GM18508 (cell line): ENCODE measurements around the gene VOPP1.
"Not testable (repeated sequence)": the region's sequence is repeated elsewhere in the genome, so short reads cannot be mapped to it uniquely, and the experiment has no call there.

ENCODE experiments used
- ATAC-seq: cut with Tn5 transposase; IDR thresholded peaks from one replicate; pipeline ENCODE4 v1.9.1; 2021; ENCODE audit warnings: moderate number of reproducible peaks; ENCODE audit not compliant: insufficient read depth, unreplicated experiment

The VOPP1 gene

GRCh38 chr7:55515569-55516279 lies 56.6 kb downstream of the VOPP1 start:
- peak; percentile 29 for ATAC-seq

DNA sequence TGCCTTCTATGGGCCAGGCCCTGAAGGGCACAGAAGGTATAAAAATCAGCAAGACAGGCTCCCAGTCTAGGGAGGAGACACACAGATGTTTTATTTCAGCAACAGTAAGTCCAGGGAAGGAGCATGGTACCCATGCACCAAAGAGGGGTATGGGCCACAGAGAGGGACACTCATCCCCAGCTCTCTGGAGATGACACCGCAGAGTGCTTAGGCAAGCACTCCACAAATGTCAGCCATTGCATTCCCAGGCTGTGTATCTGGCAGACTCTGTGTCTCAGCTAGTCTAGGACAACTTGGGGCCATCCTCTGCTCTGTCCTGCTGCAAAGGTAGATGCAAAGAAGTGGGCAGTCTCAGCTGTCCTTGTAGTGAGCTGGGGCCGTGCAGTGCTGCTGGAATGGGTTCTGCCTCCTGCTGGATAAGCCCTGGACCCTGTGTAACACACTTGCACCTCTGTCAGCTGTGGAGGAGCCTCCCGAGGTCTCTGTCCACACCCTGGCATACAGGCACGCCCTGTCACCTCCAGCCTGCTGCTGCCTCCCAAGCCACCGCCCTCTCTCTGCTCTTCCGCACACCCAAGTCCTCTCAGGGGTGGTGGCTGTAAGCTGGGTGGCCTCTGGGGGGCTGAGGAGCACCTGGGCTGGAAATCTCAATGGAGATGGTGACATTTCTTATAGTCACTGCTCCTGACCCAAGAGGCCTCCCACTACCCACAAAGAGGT lies 57.6 kb downstream of the VOPP1 start:
- ATAC-seq = no peak

DNA sequence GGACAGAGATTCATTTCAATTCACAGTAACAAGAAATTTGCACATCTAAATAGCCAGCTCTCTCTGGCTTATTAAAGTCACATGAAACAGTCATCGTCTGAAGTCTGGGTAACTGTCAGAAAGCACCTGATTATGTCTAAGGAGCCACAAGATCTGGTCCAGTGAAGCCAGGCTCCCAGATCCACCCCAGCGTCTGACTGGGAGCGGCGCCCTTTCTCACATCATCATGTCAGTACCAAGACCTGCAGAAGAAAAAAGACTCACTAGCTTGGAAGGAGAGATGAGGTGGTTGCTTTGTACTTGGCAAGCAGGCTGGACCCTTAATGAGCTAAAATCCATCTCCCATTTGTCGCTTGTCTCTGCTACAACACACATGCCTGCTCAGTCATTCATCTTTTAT lies 58.4 kb downstream of the VOPP1 start:
- ATAC-seq = no peak

DNA sequence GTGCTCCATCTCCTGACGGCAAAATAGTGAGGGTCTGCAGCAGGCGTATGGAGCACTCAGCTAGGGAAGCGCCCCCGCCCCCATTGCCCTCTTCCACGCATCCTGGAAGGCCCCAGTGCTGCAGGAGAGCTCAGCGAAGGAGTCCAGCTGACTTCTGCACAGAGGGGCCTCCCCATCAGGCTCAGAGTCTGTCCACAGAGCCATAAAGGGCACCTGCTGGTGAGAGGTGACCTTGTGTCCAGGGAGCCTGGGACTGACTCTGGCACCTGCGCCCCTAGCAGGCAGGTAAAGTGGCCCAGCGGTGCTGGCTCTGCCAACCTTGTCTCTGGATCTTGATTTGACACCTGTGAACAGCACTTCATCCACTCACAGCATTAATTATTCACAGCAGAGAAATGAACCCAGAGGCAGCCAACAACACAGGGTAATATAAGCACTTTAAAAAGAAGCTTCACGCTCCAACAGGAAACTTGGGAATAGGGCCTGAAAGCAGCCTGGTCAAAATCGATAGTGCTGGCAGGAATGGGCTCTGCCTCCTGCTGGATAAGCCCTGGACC lies 59.6 kb downstream of the VOPP1 start:
- no peak for ATAC-seq

- ATAC-seq = no peak
These were observed 61.7 kb downstream of the VOPP1 start for GRCh38 chr7:55510621-55511020.

GRCh38 chr7:55510206-55510605 lies 62.1 kb downstream of the VOPP1 start:
- not testable (repeated sequence) for ATAC-seq

DNA sequence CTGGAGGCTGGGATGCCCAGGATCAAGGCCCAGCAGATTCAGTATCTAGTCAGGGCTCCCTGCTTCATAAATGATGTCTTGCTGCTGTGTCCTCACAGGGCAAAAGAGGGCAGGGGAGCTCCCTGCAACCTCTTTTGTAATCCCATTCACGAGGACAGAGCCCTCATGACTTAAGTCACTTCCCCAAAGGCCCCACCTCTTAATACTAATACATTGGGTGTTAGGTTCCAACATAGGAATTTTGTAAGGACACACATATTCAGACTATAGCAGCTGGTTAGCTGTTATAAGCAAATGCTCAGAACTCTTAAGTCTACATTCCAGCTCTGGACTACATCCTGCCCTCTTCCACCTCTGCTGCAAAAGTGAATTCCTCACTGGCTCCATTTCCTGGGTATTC lies 63.0 kb downstream of the VOPP1 start:
- no peak for ATAC-seq

DNA sequence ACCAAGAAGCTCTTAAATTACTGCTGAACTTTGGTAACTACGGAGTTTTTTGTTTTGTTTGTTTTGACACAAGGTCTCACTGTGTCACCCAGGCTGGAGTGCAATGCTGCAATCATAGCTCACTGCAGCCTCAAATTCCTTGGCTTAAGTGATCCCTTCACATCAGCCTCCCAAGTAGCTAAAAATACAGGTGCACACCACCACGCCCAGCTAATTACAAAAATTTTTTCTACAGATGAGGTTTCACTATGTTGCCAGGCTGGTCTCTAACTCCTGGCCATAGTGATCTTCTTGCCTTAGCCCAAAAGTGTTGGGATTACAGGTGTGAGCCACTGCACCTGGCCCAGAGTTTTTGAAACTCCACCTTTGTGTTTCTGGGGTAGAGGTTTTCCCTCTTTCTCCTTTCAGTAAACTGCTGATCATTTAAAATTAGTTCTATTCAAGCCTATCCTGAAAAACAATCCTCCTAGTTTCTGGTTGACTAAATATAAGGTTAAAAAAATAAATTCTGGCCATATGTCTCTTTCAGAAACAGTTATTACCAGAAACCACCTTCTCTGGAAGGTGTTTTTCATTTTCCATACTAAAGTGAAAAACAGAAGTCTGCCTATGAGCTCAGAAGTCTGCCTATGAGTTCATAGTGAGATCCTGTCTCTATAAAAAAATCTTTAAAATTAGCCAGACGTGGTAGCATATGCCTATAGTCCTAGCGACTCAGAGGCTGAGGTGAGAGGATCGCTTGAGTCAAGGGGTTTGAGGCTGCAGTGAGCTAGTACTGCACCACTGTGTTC lies 63.9 kb downstream of the VOPP1 start:
- ATAC-seq = peak; percentile 50

GRCh38 chr7:55507743-55508142 lies 64.6 kb downstream of the VOPP1 start:
- no peak for ATAC-seq

DNA sequence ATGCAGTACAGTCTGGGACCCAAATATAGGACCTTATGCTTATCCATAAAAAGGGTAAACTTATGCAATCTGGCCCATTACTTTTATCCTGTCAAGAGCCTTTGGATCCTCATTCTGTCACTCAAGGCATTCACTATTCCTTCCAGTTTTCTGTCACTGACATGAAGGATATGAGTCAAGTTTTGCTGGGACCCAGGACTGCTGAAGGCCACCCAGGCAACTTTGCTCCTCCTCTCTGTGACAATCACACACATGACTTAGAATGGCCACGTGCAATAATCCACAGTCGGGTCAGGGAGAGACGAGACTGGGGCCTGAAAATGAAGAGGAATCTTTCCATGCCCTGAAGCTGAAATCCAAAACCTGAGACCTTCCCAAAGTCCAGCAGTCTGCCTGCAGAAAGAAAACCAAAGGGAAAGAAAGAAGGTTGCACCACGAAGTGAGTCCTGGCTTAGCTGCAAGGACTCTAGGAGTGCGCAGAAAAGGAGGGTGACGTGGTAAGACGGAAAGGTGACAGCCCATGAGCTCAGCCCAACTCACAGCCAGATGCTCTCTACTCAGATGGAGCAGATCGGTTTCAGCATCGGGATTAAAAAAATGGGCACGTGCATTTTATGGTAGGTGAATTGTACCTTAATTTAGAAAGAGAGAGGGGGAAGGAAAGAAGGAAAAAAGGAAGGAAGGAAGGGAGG lies 67.2 kb downstream of the VOPP1 start:
- ATAC-seq = no peak

- ATAC-seq = no peak
These were observed 68.0 kb downstream of the VOPP1 start for GRCh38 chr7:55504093-55504859.

GRCh38 chr7:55502858-55503440 lies 69.4 kb downstream of the VOPP1 start:
- ATAC-seq = no peak

DNA sequence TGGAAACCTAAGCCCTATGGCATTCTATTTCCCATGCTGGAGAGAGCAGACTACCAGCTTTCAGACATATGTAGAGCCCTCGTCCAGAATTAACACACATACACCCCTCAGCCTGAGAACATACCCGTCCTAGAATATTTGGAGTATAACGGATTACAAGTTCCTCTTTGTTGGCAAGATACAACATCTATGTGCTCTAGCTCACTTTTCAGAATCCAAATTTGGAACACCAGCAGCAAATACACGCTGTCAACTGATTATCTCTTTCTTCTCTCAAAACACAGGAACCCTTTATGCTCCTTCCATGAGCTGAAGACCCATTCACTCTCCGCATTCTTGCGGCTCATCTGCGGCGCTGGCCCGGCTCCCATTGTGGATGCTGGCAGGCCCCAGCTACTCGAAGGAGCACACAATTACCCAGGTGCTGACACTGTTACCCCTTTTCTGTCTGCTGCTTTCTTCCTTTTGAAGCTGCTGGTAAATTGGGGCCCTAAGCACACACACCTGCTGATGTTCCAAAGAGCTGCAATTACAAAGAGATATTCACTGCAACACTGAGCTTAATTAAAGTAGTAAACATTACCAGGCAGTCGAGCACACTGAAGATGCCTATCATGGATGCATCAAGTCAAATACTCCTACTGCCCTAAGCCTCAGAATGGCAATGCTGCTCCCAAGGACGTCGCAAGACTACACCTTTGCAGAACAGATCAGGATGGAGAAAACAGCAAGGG lies 70.0 kb downstream of the VOPP1 start:
- ATAC-seq = no peak

- no peak for ATAC-seq
These were observed 70.7 kb downstream of the VOPP1 start for GRCh38 chr7:55501611-55502010.

- no peak for ATAC-seq
These were observed 72.1 kb downstream of the VOPP1 start for GRCh38 chr7:55500117-55500756.

DNA sequence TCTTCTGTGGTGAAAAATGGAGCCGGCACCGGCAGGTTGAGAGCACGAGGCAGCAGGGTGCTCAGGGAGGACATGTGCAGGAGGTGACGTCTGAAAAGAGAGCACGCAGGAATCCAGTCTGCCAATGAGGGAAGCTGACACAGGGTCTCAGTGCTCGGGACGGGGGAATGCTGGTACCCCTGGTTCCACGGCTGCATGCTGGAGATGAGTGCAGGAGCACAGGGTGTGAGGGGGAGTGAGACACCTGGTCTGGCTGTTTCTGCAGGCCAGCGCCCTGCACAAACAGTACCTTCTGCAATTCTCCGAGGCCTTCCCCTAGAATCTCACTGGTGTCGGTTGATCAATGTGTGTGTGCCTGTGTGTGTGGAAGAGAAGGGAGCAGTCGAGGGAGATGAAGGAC lies 72.7 kb downstream of the VOPP1 start:
- no peak for ATAC-seq

DNA sequence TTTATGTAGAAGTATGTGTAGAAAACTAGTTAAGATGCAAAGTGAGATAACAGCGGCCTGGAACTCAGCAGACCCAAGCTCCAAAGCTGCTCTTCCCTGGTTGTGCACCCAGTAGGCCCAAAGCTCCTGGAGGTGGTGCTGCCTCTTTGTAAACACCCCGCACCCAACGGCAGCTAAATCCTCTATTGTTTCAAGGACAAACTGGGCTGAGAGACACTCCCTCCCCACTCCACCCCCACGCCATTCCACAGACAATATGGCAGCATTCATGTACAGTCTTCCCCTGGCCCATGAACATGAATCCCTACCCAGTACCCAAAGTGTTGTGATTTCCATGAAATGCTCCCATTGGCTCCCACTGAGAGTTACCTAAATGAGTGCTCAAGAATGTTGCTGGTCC lies 73.5 kb downstream of the VOPP1 start:
- no peak for ATAC-seq

DNA sequence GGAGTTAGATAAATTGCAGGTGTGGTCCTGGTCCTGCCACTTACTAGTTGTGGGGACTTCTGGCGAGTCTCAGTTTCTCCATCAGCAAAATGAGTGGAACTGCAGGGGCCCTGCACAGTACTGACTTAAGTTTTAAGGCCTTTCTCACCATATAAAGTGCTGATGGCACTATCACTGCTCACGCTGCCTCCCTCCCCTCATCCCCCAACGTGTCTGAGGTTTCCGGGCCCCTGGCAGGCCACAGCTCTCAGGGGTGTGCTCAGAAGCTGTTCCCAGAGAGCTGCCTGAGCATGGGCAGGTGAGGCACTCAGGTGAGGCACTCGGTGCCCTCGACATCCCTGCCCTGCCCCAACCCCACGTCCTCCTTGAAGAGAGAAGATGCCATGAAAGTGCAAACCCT lies 74.2 kb downstream of the VOPP1 start:
- no peak for ATAC-seq
